Breast epithelium (tissue), 4 donors: Measurements from ENCODE around the gene HBEGF. TPM values are rescaled to one million over a fixed set of nuclear protein-coding genes. Genes with fewer than 3 reads are reported as not detected.

Experiments
- DNase-seq, 2 donors: peaks; one replicate each; pipeline ENCODE4 v3.0.0-alpha.2; 2019; ENCODE audit warnings: low spot score in 2 of 2
- H3K27ac ChIP-seq, 2 donors: fragments of 200-600 bp; sonication (generic) in 1 of 2; one replicate each; pipeline ENCODE4 v1.5.1; 2016 to 2019; ENCODE audit warnings: mild to moderate bottlenecking in 1 of 2
- H3K27me3 ChIP-seq, 2 donors: fragments of 200-600 bp; sonication (generic) in 1 of 2; one replicate each; pipeline versions ENCODE4 v1.5.1 to v1.6.0; 2017 to 2019; ENCODE audit warnings: control low read depth in 1 of 2, mild to moderate bottlenecking in 1 of 2
- H3K36me3 ChIP-seq: fragments of 200-600 bp; one replicate; pipeline ENCODE4 v1.5.1; 2019
- H3K4me1 ChIP-seq, 2 donors: fragments of 200-600 bp; sonication (generic); one replicate each; pipeline ENCODE4 v1.5.1; 2016 to 2019; ENCODE audit warnings: control low read depth in 1 of 2
- H3K4me3 ChIP-seq, 3 donors: fragments of 200-600 bp; sonication (generic); 1 replicate in 2 of 3; 2 replicates in 1 of 3; pipeline ENCODE4 v1.5.1; 2016 to 2019; ENCODE audit warnings: mild to moderate bottlenecking in 3 of 3, moderate library complexity in 2 of 3
- H3K9me3 ChIP-seq, 2 donors: fragments of 200-600 bp; sonication (generic) in 1 of 2; one replicate each; pipeline ENCODE4 v1.5.1; 2016 to 2019; ENCODE audit warnings: control low read depth in 1 of 2
- POLR2A ChIP-seq: fragments of 450-650 bp; IDR thresholded peaks from one replicate; pipeline ENCODE4 v1.6.1; 2016; ENCODE audit warnings: antibody characterized with exemption, mild to moderate bottlenecking, moderate library complexity
- POLR2AphosphoS5 ChIP-seq, 3 donors: sonication (generic); formaldehyde crosslinking; IDR thresholded peaks; one replicate each; pipeline ENCODE4 v1.6.1; 2017; ENCODE audit warnings: antibody characterized with exemption in 3 of 3
- intact Hi-C: fragments of 100-400 bp; cut with DNase I; formaldehyde crosslinking; loops from one replicate; pipeline ENCODE4 v1.15.1; 2023; ENCODE audit warnings: low total_unique reads
- total RNA-seq, 3 donors: library from RNA; depleted of rRNA; stranded (reverse); fragments of >200 nt; gene quantifications; one replicate each; pipeline ENCODE4 v1.1.0, GENCODE V29; 2016
- TF ChIP-seq, protein P1 (sequence below), 3 donors: fragments of 450-650 bp; IDR thresholded peaks; one replicate each; pipeline ENCODE4 v1.5.1; 2016 to 2017; ENCODE audit warnings: antibody characterized with exemption in 3 of 3, mild to moderate bottlenecking in 3 of 3, moderate library complexity in 3 of 3

HBEGF gene
- total RNA-seq, 3 donors from 2014 or later = 4.3 to 22.9 (median 13.5) TPM

DNA sequence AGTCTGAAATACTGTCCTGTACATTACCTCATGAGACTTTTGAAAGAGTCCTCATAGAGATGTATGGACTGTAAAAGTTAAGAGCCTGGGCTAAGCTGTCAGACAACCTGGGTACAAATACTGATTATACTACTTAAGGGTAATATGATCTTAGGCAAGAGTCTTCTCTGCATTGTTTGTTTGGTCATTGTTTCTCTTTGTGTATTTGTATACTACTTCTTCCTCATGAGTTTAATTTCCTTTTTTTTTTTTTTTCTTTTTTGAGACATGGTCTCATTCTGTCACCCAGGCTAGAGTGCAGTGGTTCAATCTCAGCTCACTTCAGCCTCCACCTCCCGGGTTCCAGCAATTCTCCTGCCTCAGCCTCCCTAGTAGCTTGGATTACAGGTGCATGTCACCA lies 40.9 kb downstream of the HBEGF start:
- H3K4me3 ChIP-seq = no peak overlapping the region
- TF ChIP-seq POLR2AphosphoS5 (IDR thresholded peaks at IDR 0.05) (no peak), POLR2A (no peak)
- TF ChIP-seq, protein P1, sequence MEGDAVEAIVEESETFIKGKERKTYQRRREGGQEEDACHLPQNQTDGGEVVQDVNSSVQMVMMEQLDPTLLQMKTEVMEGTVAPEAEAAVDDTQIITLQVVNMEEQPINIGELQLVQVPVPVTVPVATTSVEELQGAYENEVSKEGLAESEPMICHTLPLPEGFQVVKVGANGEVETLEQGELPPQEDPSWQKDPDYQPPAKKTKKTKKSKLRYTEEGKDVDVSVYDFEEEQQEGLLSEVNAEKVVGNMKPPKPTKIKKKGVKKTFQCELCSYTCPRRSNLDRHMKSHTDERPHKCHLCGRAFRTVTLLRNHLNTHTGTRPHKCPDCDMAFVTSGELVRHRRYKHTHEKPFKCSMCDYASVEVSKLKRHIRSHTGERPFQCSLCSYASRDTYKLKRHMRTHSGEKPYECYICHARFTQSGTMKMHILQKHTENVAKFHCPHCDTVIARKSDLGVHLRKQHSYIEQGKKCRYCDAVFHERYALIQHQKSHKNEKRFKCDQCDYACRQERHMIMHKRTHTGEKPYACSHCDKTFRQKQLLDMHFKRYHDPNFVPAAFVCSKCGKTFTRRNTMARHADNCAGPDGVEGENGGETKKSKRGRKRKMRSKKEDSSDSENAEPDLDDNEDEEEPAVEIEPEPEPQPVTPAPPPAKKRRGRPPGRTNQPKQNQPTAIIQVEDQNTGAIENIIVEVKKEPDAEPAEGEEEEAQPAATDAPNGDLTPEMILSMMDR (IDR thresholded peaks at IDR 0.05) = no peak
- no peaks in the 10 kb centered on the region for H3K27me3 ChIP-seq
- no peak for DNase-seq
- no peak overlapping the region for H3K27ac ChIP-seq
- intact Hi-C loops = loop anchor here (10.0 kb wide), 1 partner anchor 1791 kb away; no protein-coding TSS in a partner anchor
- peaks cover 0 to 5% of the 10 kb centered on the region in 2 donors for H3K4me1 ChIP-seq
- H3K36me3 ChIP-seq = no peaks in the 10 kb centered on the region
- H3K9me3 ChIP-seq = no peaks in the 10 kb centered on the region

DNA sequence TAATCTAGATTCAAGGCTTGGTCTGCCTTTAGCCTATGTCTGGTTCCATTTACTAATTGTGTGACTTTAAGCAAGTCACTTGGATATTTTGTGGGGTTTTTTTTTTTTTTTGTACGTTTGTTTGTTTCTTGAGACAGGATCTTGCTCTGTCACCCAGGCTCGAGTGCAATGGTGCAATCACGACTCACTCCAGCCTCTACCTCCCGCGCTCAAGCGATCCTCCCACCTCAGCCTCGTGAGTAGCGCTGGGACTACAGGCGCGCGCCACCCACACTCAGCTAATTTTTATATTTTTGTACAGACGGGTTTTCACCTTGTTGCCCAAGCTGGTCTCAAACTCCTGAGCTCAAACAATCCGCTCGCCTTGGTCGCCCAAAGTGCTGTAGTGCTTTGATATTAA lies 42.4 kb downstream of the HBEGF start:
- H3K36me3 ChIP-seq = no peaks in the 10 kb centered on the region
- intact Hi-C loops = loop anchor here (10.0 kb wide), 1 partner anchor 1789 kb away; no protein-coding TSS in a partner anchor
- peaks cover 0 to 5% of the 10 kb centered on the region in 2 donors for H3K4me1 ChIP-seq
- H3K27ac ChIP-seq = no peak overlapping the region
- TF ChIP-seq POLR2A (no peak), POLR2AphosphoS5 (IDR thresholded peaks at IDR 0.05) (no peak)
- H3K27me3 ChIP-seq = no peaks in the 10 kb centered on the region
- no peak for DNase-seq
- H3K4me3 ChIP-seq = no peak overlapping the region
- H3K9me3 ChIP-seq = no peaks in the 10 kb centered on the region

DNA sequence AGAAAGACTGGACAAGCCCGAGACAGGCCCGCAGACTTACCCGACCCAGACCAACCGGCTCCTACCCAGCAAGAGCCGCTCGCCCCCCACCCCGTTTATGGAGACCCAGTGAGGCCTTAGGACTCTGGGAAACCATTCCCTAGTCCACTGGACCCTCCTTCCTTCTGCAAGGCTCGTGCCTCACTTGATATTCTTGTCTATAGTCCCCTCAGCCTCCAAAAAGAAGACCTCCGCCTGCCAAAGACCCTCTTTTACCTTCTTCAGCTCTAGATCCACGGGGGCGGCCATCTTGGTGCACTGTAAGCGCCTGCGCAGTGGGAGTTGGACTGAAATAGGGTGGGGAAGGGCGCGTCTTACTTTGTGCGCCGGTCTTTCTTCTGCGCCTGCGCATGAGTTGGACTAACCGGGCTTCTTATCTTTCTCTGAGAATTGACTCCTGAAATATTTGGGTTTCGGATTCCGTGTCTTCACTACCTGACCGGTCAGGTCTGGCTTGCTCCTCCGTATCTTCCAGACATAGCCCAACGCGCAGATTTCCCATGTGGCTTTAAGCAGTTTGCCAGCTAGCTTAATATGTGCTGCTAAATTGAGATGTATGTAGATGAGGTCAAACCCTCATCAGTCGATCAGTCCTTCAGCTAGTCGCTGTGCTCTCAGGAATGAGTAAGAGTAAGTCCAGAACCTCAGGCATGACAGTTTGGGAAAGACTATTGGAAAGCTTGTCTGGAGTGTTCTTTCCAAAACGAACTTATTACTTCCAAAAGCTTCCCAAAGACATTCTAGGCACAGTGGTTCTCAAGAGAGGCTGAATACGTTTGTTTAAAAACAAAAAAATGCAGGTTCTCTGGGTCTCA lies 43.4 kb downstream of the HBEGF start, which contains the start of gene PFDN1:
TSS of gene PFDN1 (minus strand) at position 316 of the 854 bp plus-strand sequence. CDS start at position 288, 28 bp downstream.
- Histone ChIP-seq H3K4me1 (peaks cover 0 to 5% of the 10 kb centered on the region in 2 donors), H3K36me3 (no peaks in the 10 kb centered on the region), H3K27ac (peak within 1 kb of the TSS; percentile 78 to 93), H3K4me3 (peak within 1 kb of the TSS; percentile 71 to 83 (median 83)), H3K27me3 (no peaks in the 10 kb centered on the region), H3K9me3 (no peaks in the 10 kb centered on the region)
- DNase-seq = peak; percentile 87 to 88
- intact Hi-C loops = loop anchor here (10.0 kb wide), 1 partner anchor 1788 kb away; no protein-coding TSS in a partner anchor
- TF ChIP-seq, protein P1 (IDR thresholded peaks at IDR 0.05) = no peak
- TF ChIP-seq POLR2AphosphoS5 (IDR thresholded peaks at IDR 0.05) (peak in 2 of 3 donors; percentile 28 to 74), POLR2A (peak; percentile 4)

DNA sequence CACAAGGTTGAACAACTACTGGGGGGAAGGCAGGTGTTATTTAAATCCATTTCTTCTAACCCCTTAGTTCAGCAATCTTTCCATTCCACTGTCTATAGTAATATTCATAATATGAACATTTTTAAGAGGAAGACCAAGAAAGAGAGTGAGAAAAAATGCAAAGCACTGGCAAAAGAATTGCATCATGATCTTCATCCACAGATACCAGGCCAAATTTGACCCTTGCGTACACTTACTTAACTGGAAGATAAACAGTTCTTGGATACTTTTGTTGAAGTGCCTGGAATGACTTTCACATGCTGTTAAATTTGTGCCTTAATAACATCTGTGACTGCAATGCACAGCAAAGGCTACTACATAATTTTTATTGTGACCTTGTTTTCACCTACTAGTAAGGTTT lies 45.3 kb downstream of the HBEGF start:
- intact Hi-C loops = loop anchor here (10.0 kb wide), 1 partner anchor 1786 kb away; no protein-coding TSS in a partner anchor
- H3K27ac ChIP-seq = no peak overlapping the region
- no peak overlapping the region for H3K4me3 ChIP-seq
- H3K9me3 ChIP-seq = no peaks in the 10 kb centered on the region
- no peaks in the 10 kb centered on the region for H3K36me3 ChIP-seq
- DNase-seq = no peak
- H3K27me3 ChIP-seq = no peaks in the 10 kb centered on the region
- peaks cover 0 to 5% of the 10 kb centered on the region in 2 donors for H3K4me1 ChIP-seq
- TF ChIP-seq POLR2AphosphoS5 (IDR thresholded peaks at IDR 0.05) (no peak), POLR2A (no peak)
- TF ChIP-seq, protein P1 (IDR thresholded peaks at IDR 0.05) = no peak

DNA sequence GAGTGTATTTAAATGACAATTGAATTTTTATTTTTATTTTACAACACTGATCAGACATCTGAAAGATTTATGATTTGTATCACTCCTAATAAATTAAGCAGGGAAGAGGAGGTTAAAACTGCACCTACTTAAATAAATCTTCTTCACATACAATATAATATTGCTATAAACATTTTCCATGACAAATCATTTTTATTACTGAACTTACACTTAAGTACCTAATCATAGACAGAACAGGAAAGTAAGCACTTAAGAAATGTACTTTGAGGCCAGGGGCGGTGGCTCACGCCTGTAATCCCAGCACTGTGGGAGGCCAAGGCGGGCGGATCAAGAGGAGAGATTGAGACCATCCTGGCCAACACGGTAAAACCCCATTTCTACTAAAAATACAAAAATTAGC lies 47.3 kb downstream of the HBEGF start:
- peaks cover 0 to 5% of the 10 kb centered on the region in 2 donors for H3K4me1 ChIP-seq
- intact Hi-C loops = no loop called here

More for the DNA sequence above, 47.3 kb downstream of the HBEGF start:
- Histone ChIP-seq H3K9me3 (no peaks in the 10 kb centered on the region), H3K27me3 (no peaks in the 10 kb centered on the region), H3K27ac (no peak overlapping the region), H3K4me3 (no peak overlapping the region), H3K36me3 (no peaks in the 10 kb centered on the region)
- no peak for DNase-seq
- no peak for TF ChIP-seq POLR2AphosphoS5 (IDR thresholded peaks at IDR 0.05)
- TF ChIP-seq, protein P1 (IDR thresholded peaks at IDR 0.05) = no peak
- no peak for TF ChIP-seq POLR2A
